Keratinocyte (primary cell): Measurements from ENCODE around the gene IRX3. TPM values are rescaled to one million over a fixed set of nuclear protein-coding genes. Genes with fewer than 3 reads are reported as not detected.

ENCODE experiments used
- DNase-seq: peaks from one replicate; pipeline ENCODE4 v3.0.0-alpha.2; 2011; ENCODE audit warnings: low read depth, missing footprints, low spot score
- FAIRE-seq: peaks from 2 replicates; lab custom pipeline; 2011; peaks lifted over from hg19 to GRCh38; lab: Jason Lieb, UNC
- H2AFZ ChIP-seq: 2 replicates; pipeline ENCODE4 v1.6.0; 2012; ENCODE audit warnings: low read length, control low read depth, inconsistent platforms; ENCODE audit not compliant: control insufficient read depth
- H3K27ac ChIP-seq: 2 replicates; pipeline ENCODE4 v1.5.1; 2011; ENCODE audit warnings: low read length; ENCODE audit not compliant: control insufficient read depth, insufficient read depth
- H3K27me3 ChIP-seq: 3 replicates; pipeline ENCODE4 v1.6.0; 2011; ENCODE audit warnings: low read length; ENCODE audit not compliant: control insufficient read depth, insufficient read depth; ENCODE audit errors: extremely low read depth
- H3K36me3 ChIP-seq, 2 experiments: 2 replicates in 1 of 2; 3 replicates in 1 of 2; pipeline ENCODE4 v1.5.1; 2011; ENCODE audit warnings: low read length in 2 of 2, mild to moderate bottlenecking in 1 of 2; ENCODE audit not compliant: control insufficient read depth in 2 of 2, insufficient read depth in 2 of 2; ENCODE audit errors: extremely low read depth in 1 of 2
- H3K4me1 ChIP-seq: 3 replicates; pipeline ENCODE4 v1.5.1; 2011; ENCODE audit warnings: low read length; ENCODE audit not compliant: control insufficient read depth, insufficient read depth; ENCODE audit errors: extremely low read depth
- H3K4me2 ChIP-seq: 3 replicates; pipeline ENCODE4 v1.6.0; 2011; ENCODE audit warnings: low read depth, low read length; ENCODE audit not compliant: control insufficient read depth, insufficient read depth; ENCODE audit errors: extremely low read depth
- H3K4me3 ChIP-seq, 3 experiments: fragments of 200-600 bp in 1 of 3; sonication (generic) in 1 of 3; 2 replicates in 2 of 3; 3 replicates in 1 of 3; pipeline ENCODE4 v1.5.1; 2011 to 2016; ENCODE audit warnings: low read length in 3 of 3, mild to moderate bottlenecking in 3 of 3, control low read depth in 2 of 3, inconsistent platforms in 1 of 3, low read depth in 1 of 3, mixed read lengths in 1 of 3, mixed run types in 1 of 3, moderate library complexity in 1 of 3; ENCODE audit not compliant: control insufficient read depth in 2 of 3, insufficient read depth in 2 of 3; ENCODE audit errors: extremely low read depth in 1 of 3
- H3K79me2 ChIP-seq: 2 replicates; pipeline ENCODE4 v1.6.0; 2012; ENCODE audit warnings: low read length; ENCODE audit not compliant: control insufficient read depth, insufficient read depth
- H3K9ac ChIP-seq: 3 replicates; pipeline ENCODE4 v1.6.0; 2011; ENCODE audit warnings: low read length; ENCODE audit not compliant: control insufficient read depth, insufficient read depth; ENCODE audit errors: extremely low read depth
- H3K9me1 ChIP-seq: 3 replicates; pipeline ENCODE4 v1.6.0; 2011; ENCODE audit warnings: low read length; ENCODE audit not compliant: control insufficient read depth, insufficient read depth; ENCODE audit errors: extremely low read depth
- H3K9me3 ChIP-seq: 2 replicates; pipeline ENCODE4 v1.5.1; 2012; ENCODE audit warnings: low read depth, low read length; ENCODE audit not compliant: control insufficient read depth
- H4K20me1 ChIP-seq: 3 replicates; pipeline ENCODE4 v1.6.0; 2011; ENCODE audit warnings: low read length; ENCODE audit not compliant: control insufficient read depth, insufficient read depth; ENCODE audit errors: extremely low read depth
- CTCF ChIP-seq, 3 experiments: IDR thresholded peaks in 1 of 3; conservative IDR thresholded peaks in 1 of 3; optimal IDR thresholded peaks in 1 of 3; 2 replicates in 2 of 3; 3 replicates in 1 of 3; pipeline versions ENCODE3 to v1.5.1; 2011; ENCODE audit warnings: low read length in 3 of 3, mild to moderate bottlenecking in 3 of 3, moderate library complexity in 2 of 3, control low read depth in 1 of 3, inconsistent platforms in 1 of 3; ENCODE audit not compliant: insufficient read depth in 2 of 3; ENCODE audit errors: extremely low read depth in 1 of 3
- EZH2 ChIP-seq: IDR thresholded peaks from one replicate; pipeline ENCODE4 v1.6.1; 2012; ENCODE audit warnings: inconsistent platforms, mild to moderate bottlenecking, low read length, moderate library complexity
- dilution Hi-C: fragments of 300-500 bp; cut with MboI; formaldehyde crosslinking; loops from one replicate; pipeline ENCODE4 v1.7.0; 2020; ENCODE audit warnings: low sequenced_read_pairs; ENCODE audit not compliant: extremely low pct_ligation_motif_present
- polyA plus RNA-seq, 5 experiments: library from polyadenylated mRNA; depleted of rRNA in 3 of 5; stranded (reverse) in 3 of 5; stranded (forward) in 1 of 5; unstranded in 1 of 5; fragments of >200 nt; gene quantifications; 1 replicate in 1 of 5; 2 replicates in 3 of 5; 3 replicates in 1 of 5; pipeline versions ENCODE4 v1.2.1 to v1.2.3, GENCODE V29; 2011 to 2012; ENCODE audit warnings: missing spikeins in 2 of 5, low read depth in 1 of 5, low replicate concordance in 1 of 5

The IRX3 gene
- polyA plus RNA-seq, 1 donor (not counting 4 experiments of a cell fraction or from before 2014, with no cell fraction given), result 3.3 TPM

- no peak overlapping the region for H3K4me3 ChIP-seq
- no peak overlapping the region for H2AFZ ChIP-seq
- no peaks in the 10 kb centered on the region for H3K27me3 ChIP-seq
- H3K9me1 ChIP-seq, result no peaks in the 10 kb centered on the region
- DNase-seq (no peak), FAIRE-seq (no peak)
- no peaks in the 10 kb centered on the region for H3K4me1 ChIP-seq
- H3K4me2 ChIP-seq, result no peak overlapping the region
- TF ChIP-seq EZH2 (no peak), CTCF (optimal IDR thresholded peaks at IDR 0.05 in 1 of 3, IDR thresholded peaks at IDR 0.05 in 1 of 3, conservative IDR thresholded peaks at IDR 0.05 in 1 of 3; ENCODE audit: extremely low read depth in 1 of 3, insufficient read depth in 2 of 3, low read length in 3 of 3) (no peak)
- H3K79me2 ChIP-seq, result no peaks in the 10 kb centered on the region
- no peaks in the 10 kb centered on the region for H3K36me3 ChIP-seq
- no peak overlapping the region for H3K27ac ChIP-seq
- no peaks in the 10 kb centered on the region for H4K20me1 ChIP-seq
- dilution Hi-C loops, result no loop called here
- H3K9ac ChIP-seq, result no peak overlapping the region
- H3K9me3 ChIP-seq, result no peaks in the 10 kb centered on the region
These were observed 39.2 kb upstream of the IRX3 start for GRCh38 chr16:54325616-54326265.

GRCh38 chr16:54324716-54325115 lies 38.1 kb upstream of the IRX3 start:
- TF ChIP-seq CTCF (optimal IDR thresholded peaks at IDR 0.05 in 1 of 3, IDR thresholded peaks at IDR 0.05 in 1 of 3, conservative IDR thresholded peaks at IDR 0.05 in 1 of 3; ENCODE audit: extremely low read depth in 1 of 3, insufficient read depth in 2 of 3, low read length in 3 of 3), result no peak
- no peak for TF ChIP-seq EZH2
- H3K36me3 ChIP-seq, result no peaks in the 10 kb centered on the region
- H3K4me3 ChIP-seq, result no peak overlapping the region
- no peaks in the 10 kb centered on the region for H4K20me1 ChIP-seq
- H3K27me3 ChIP-seq, result no peaks in the 10 kb centered on the region
- dilution Hi-C loops, result no loop called here
- no peaks in the 10 kb centered on the region for H3K4me1 ChIP-seq
- no peak overlapping the region for H3K9ac ChIP-seq
- DNase-seq (no peak), FAIRE-seq (no peak)
- no peak overlapping the region for H3K27ac ChIP-seq
- H3K9me1 ChIP-seq, result no peaks in the 10 kb centered on the region
- no peaks in the 10 kb centered on the region for H3K79me2 ChIP-seq
- no peak overlapping the region for H2AFZ ChIP-seq
- H3K9me3 ChIP-seq, result no peaks in the 10 kb centered on the region
- no peak overlapping the region for H3K4me2 ChIP-seq
